ENCODE results near the gene FAM3A. TPM values are rescaled to one million over a fixed set of nuclear protein-coding genes. Genes with fewer than 3 reads are reported as not detected.

Gene FAM3A
- total RNA-seq, 1 donor from 2014 or later: 4.5 TPM

DNA sequence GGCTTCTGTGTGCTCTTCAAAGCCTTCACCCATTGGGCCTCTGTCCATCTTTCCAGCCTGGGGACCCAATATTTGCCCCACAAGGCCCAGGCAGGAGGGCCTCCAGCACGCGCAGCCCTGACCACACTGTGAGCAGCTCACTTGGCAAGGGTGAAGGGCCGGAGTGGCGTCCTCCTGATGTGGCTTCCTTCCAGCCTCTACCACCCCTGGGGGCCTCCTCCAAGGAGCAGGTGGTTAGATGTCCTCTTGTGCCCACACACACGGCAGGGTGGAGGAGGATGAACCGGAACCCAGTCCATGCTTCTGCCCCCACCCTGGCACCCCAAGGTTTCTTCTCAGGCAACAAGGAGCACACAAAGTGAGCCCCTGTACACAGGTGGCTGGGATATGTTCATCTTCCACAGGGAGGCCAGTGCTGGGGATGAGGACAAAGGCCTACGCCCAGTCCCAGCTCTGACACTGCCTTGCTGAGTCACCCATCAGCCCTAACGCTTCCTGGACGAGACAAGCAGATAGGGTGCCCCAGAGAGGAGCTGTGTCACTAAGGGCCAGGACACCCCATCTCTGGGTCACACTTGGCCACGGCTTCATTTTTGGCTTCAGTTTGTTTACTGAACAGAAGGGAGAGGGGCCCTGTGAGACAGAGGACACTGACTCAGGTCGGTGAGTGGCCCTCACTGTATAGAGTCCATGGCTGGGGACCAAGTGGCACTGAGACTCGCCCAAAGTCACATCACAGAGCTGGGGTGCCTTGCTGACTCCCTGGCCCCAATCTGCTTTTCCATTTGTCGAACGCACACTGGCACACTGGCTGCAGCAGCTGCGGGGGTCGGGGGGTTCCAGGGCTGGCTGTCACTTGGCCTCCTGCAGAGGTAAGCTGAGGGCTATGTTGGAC is 31.5 kb downstream of the FAM3A start:
- Histone ChIP-seq H3K79me2 (ENCODE audit: low read depth) (no peaks in the 10 kb centered on the region), H3K36me3 (no peaks in the 10 kb centered on the region), H3K27me3 (peaks cover 6% of the 10 kb centered on the region), H3K27ac (no peak overlapping the region), H4K20me1 (ENCODE audit: low read depth) (no peaks in the 10 kb centered on the region), H3K4me3 (no peak overlapping the region), H2AFZ (replicated peaks) (no peak overlapping the region), H3K4me1 (no peaks in the 10 kb centered on the region), H3F3A (ENCODE audit: low read depth) (peaks cover 3% of the 10 kb centered on the region), H3K9me3 (ENCODE audit: low read depth) (no peaks in the 10 kb centered on the region), H3K4me2 (no peak overlapping the region), H3K9ac (no peak overlapping the region)
- no peak for DNase-seq (ENCODE audit: low spot score)
- H3K4me1 Mint-ChIP-seq: peaks cover 5% of the 10 kb centered on the region
- H3K9me3 Mint-ChIP-seq: peaks cover 17% of the 10 kb centered on the region
- H3K4me3 Mint-ChIP-seq: peak overlapping the region; percentile 53
- H3K27me3 Mint-ChIP-seq (ENCODE audit: insufficient read depth, low read depth): peaks cover 7% of the 10 kb centered on the region
- TF ChIP-seq, protein P1, sequence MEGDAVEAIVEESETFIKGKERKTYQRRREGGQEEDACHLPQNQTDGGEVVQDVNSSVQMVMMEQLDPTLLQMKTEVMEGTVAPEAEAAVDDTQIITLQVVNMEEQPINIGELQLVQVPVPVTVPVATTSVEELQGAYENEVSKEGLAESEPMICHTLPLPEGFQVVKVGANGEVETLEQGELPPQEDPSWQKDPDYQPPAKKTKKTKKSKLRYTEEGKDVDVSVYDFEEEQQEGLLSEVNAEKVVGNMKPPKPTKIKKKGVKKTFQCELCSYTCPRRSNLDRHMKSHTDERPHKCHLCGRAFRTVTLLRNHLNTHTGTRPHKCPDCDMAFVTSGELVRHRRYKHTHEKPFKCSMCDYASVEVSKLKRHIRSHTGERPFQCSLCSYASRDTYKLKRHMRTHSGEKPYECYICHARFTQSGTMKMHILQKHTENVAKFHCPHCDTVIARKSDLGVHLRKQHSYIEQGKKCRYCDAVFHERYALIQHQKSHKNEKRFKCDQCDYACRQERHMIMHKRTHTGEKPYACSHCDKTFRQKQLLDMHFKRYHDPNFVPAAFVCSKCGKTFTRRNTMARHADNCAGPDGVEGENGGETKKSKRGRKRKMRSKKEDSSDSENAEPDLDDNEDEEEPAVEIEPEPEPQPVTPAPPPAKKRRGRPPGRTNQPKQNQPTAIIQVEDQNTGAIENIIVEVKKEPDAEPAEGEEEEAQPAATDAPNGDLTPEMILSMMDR (IDR thresholded peaks at IDR 0.05): no peak
- TF ChIP-seq EZH2phosphoT487 (IDR thresholded peaks at IDR 0.05) (no peak), EZH2 (IDR thresholded peaks at IDR 0.05) (no peak)
- no peak overlapping the region for H3K27ac Mint-ChIP-seq
- H3K36me3 Mint-ChIP-seq: peaks cover 4% of the 10 kb centered on the region

DNA sequence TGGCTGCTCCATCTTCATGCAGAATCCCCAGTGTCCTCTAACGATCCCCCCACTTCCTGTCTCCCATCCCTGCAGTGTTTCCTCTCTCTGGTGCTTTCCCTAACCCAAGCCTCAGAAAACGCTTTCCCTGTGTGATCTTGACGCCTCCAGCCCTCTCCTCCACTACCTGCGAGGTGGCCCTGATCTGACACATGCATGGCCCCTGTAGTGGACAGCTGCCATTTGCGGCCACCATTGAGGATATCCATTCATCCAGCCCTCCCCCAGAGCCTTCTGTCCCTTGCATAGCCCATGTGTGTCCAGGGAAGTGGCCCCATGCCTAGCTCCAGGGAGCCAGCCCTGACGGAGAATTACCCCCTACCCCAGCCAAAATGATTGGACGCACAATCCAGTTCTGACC is 32.7 kb downstream of the FAM3A start:
- H3K4me3 Mint-ChIP-seq: peak overlapping the region; percentile 36

DNA sequence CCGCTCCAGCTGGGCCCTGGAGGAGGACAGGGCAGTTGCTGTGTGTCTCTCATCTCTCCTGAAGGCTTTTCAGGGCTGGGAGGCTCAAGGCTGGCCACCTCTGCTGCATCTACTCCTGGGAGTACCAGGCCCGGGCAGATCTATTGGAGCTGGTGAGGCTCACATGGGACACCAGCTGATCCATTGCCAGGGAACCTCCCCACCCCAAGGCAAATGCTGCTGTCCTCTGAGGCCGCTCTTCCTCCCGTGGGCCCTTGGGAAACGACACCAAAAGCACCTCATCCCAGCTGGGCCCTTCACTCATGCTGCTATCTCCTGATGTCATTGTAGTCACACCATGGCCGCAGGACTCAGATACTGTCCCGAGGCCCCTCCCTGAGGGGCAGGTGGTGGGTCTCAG is 33.2 kb downstream of the FAM3A start:
- Histone ChIP-seq H3K9me3 (ENCODE audit: low read depth) (no peaks in the 10 kb centered on the region), H3K27ac (no peak overlapping the region), H3K4me2 (no peak overlapping the region), H3K4me1 (no peaks in the 10 kb centered on the region), H3K9ac (no peak overlapping the region), H3K36me3 (no peaks in the 10 kb centered on the region), H2AFZ (replicated peaks) (no peak overlapping the region), H3K4me3 (no peak overlapping the region), H3F3A (ENCODE audit: low read depth) (peaks cover 3% of the 10 kb centered on the region), H3K27me3 (no peaks in the 10 kb centered on the region), H4K20me1 (ENCODE audit: low read depth) (no peaks in the 10 kb centered on the region), H3K79me2 (ENCODE audit: low read depth) (no peaks in the 10 kb centered on the region)
- no peak overlapping the region for H3K27ac Mint-ChIP-seq
- H3K36me3 Mint-ChIP-seq: peaks cover under 1% of the 10 kb centered on the region
- H3K4me3 Mint-ChIP-seq: no peak overlapping the region
- peaks cover 23% of the 10 kb centered on the region for H3K9me3 Mint-ChIP-seq
- DNase-seq (ENCODE audit: low spot score): no peak
- peaks cover 6% of the 10 kb centered on the region for H3K27me3 Mint-ChIP-seq (ENCODE audit: insufficient read depth, low read depth)
- peaks cover 5% of the 10 kb centered on the region for H3K4me1 Mint-ChIP-seq
- TF ChIP-seq, protein P1 (IDR thresholded peaks at IDR 0.05): no peak
- TF ChIP-seq EZH2 (IDR thresholded peaks at IDR 0.05) (no peak), EZH2phosphoT487 (IDR thresholded peaks at IDR 0.05) (no peak)

More for the DNA sequence above, 32.7 kb downstream of the FAM3A start:
- Histone ChIP-seq H3K4me3 (no peak overlapping the region), H3K36me3 (no peaks in the 10 kb centered on the region), H4K20me1 (ENCODE audit: low read depth) (no peaks in the 10 kb centered on the region), H3K4me2 (no peak overlapping the region), H3K9me3 (ENCODE audit: low read depth) (no peaks in the 10 kb centered on the region), H3K27ac (no peak overlapping the region), H2AFZ (replicated peaks) (no peak overlapping the region), H3K79me2 (ENCODE audit: low read depth) (no peaks in the 10 kb centered on the region), H3K9ac (no peak overlapping the region), H3K4me1 (no peaks in the 10 kb centered on the region), H3F3A (ENCODE audit: low read depth) (peaks cover 3% of the 10 kb centered on the region), H3K27me3 (no peaks in the 10 kb centered on the region)
- Mint-ChIP-seq H3K4me1 (peaks cover 5% of the 10 kb centered on the region), H3K27ac (no peak overlapping the region), H3K9me3 (peaks cover 20% of the 10 kb centered on the region), H3K27me3 (ENCODE audit: insufficient read depth, low read depth) (peaks cover 6% of the 10 kb centered on the region), H3K36me3 (peaks cover 4% of the 10 kb centered on the region)
- TF ChIP-seq EZH2 (IDR thresholded peaks at IDR 0.05): no peak
- TF ChIP-seq EZH2phosphoT487 (IDR thresholded peaks at IDR 0.05): no peak
- TF ChIP-seq, protein P1 (IDR thresholded peaks at IDR 0.05): no peak
- DNase-seq (ENCODE audit: low spot score): no peak

Measured in neural progenitor cell (in vitro differentiated cells).